K562 (cell line): ENCODE results near the gene B3GALT6.

Experiments
- CBX2 ChIP-seq: fragments of 200-600 bp; sonication (generic); IDR thresholded peaks from one replicate; pipeline ENCODE4 v1.6.1; 2012; ENCODE audit warnings: mild to moderate bottlenecking, low read length, inconsistent platforms; ENCODE audit not compliant: insufficient read depth, poor library complexity, severe bottlenecking
- CREB5 ChIP-seq: fragments of 250-450 bp; sonication (Bioruptor Pico); IDR thresholded peaks from 2 replicates; pipeline ENCODE4 v1.5.0; 2020; ENCODE audit warnings: mild to moderate bottlenecking
- CTCF ChIP-seq, 3 experiments: IDR thresholded peaks in 2 of 3; conservative IDR thresholded peaks in 1 of 3; 2 replicates each; pipeline ENCODE4 v1.5.1; 2011 to 2012; ENCODE audit warnings: low read length in 3 of 3, mild to moderate bottlenecking in 3 of 3, control low read depth in 2 of 3, improper control_type of control experiment in 1 of 3, inconsistent platforms in 1 of 3, low read depth in 1 of 3, mixed read lengths in 1 of 3, moderate library complexity in 1 of 3; ENCODE audit not compliant: insufficient read depth in 2 of 3
- MGA ChIP-seq: fragments of 450-650 bp; IDR thresholded peaks from 2 replicates; pipeline ENCODE4 v1.6.1; 2016; ENCODE audit warnings: mild to moderate bottlenecking, moderate library complexity
- RAD21 ChIP-seq, 2 experiments: fragments of 250-450 bp in 1 of 2; fragments of 450-650 bp in 1 of 2; sonication (Bioruptor Pico) in 1 of 2; formaldehyde crosslinking in 1 of 2; IDR thresholded peaks in 1 of 2; conservative IDR thresholded peaks in 1 of 2; 2 replicates each; pipeline versions ENCODE4 v1.4.0 to v1.8.0; 2020 to 2022; ENCODE audit warnings: mild to moderate bottlenecking in 2 of 2, moderate library complexity in 1 of 2
- TBP ChIP-seq: optimal IDR thresholded peaks from 2 replicates; pipeline ENCODE3; 2011; ENCODE audit warnings: low read depth, low read length, improper control_type of control experiment

- TF ChIP-seq TBP (no peak), MGA (no peak), CBX2 (no peak), CREB5 (CRISPR knock-in tag) (no peak), CTCF (IDR thresholded peaks at IDR 0.05 in 2 of 3, conservative IDR thresholded peaks at IDR 0.05 in 1 of 3; ENCODE audit: insufficient read depth in 2 of 3, low read depth in 1 of 3, low read length in 3 of 3) (no peak), RAD21 (CRISPR knock-in tag; conservative IDR thresholded peaks at IDR 0.05 in 1 of 2, IDR thresholded peaks at IDR 0.05 in 1 of 2) (no peak)
These were observed 38.8 kb downstream of the B3GALT6 start for GRCh38 chr1:1270813-1271212.
